Breast epithelium (tissue), 4 donors: ENCODE measurements around the gene AURKA. TPM values are rescaled to one million over a fixed set of nuclear protein-coding genes. Genes with fewer than 3 reads are reported as not detected.

Experiments
- DNase-seq, 2 donors: peaks; one replicate each; pipeline ENCODE4 v3.0.0-alpha.2; 2019; ENCODE audit warnings: low spot score in 2 of 2
- H3K27ac ChIP-seq, 2 donors: fragments of 200-600 bp; sonication (generic) in 1 of 2; one replicate each; pipeline ENCODE4 v1.5.1; 2016 to 2019; ENCODE audit warnings: mild to moderate bottlenecking in 1 of 2
- H3K27me3 ChIP-seq, 2 donors: fragments of 200-600 bp; sonication (generic) in 1 of 2; one replicate each; pipeline versions ENCODE4 v1.5.1 to v1.6.0; 2017 to 2019; ENCODE audit warnings: control low read depth in 1 of 2, mild to moderate bottlenecking in 1 of 2
- H3K36me3 ChIP-seq: fragments of 200-600 bp; one replicate; pipeline ENCODE4 v1.5.1; 2019
- H3K4me1 ChIP-seq, 2 donors: fragments of 200-600 bp; sonication (generic); one replicate each; pipeline ENCODE4 v1.5.1; 2016 to 2019; ENCODE audit warnings: control low read depth in 1 of 2
- H3K4me3 ChIP-seq, 3 donors: fragments of 200-600 bp; sonication (generic); 1 replicate in 2 of 3; 2 replicates in 1 of 3; pipeline ENCODE4 v1.5.1; 2016 to 2019; ENCODE audit warnings: mild to moderate bottlenecking in 3 of 3, moderate library complexity in 2 of 3
- H3K9me3 ChIP-seq, 2 donors: fragments of 200-600 bp; sonication (generic) in 1 of 2; one replicate each; pipeline ENCODE4 v1.5.1; 2016 to 2019; ENCODE audit warnings: control low read depth in 1 of 2
- POLR2A ChIP-seq: fragments of 450-650 bp; IDR thresholded peaks from one replicate; pipeline ENCODE4 v1.6.1; 2016; ENCODE audit warnings: antibody characterized with exemption, mild to moderate bottlenecking, moderate library complexity
- POLR2AphosphoS5 ChIP-seq, 3 donors: sonication (generic); formaldehyde crosslinking; IDR thresholded peaks; one replicate each; pipeline ENCODE4 v1.6.1; 2017; ENCODE audit warnings: antibody characterized with exemption in 3 of 3
- intact Hi-C: fragments of 100-400 bp; cut with DNase I; formaldehyde crosslinking; loops from one replicate; pipeline ENCODE4 v1.15.1; 2023; ENCODE audit warnings: low total_unique reads
- total RNA-seq, 3 donors: library from RNA; depleted of rRNA; stranded (reverse); fragments of >200 nt; gene quantifications; one replicate each; pipeline ENCODE4 v1.1.0, GENCODE V29; 2016
- TF ChIP-seq, protein P1 (sequence below), 3 donors: fragments of 450-650 bp; IDR thresholded peaks; one replicate each; pipeline ENCODE4 v1.5.1; 2016 to 2017; ENCODE audit warnings: antibody characterized with exemption in 3 of 3, mild to moderate bottlenecking in 3 of 3, moderate library complexity in 3 of 3

Gene AURKA
- total RNA-seq, 3 donors from 2014 or later: 0.98 to 2.2 (median 1.6) TPM

DNA sequence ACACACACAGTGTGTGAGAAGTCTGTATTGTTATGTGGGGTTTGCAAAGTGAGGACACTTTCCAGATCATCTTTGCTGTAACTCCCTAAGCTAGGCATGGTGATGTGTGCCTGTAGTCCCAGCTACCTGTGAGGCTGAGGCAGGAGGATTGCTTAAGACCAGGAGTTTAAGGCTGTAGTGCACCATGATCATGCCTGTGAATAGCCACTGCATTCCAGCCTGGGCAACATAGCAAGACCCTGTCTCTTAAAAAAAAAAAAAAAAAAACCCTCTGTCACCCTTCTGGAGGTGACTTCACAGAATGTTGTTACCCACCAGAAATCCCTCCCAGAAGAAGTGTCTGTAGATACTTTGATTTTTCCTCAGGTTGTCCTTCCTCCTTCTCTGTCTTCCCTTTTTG lies 34.9 kb upstream of the AURKA start:
- no peaks in the 10 kb centered on the region for H3K27me3 ChIP-seq
- intact Hi-C loops: no loop called here
- H3K36me3 ChIP-seq: no peaks in the 10 kb centered on the region
- H3K4me3 ChIP-seq: no peak overlapping the region
- H3K4me1 ChIP-seq: no peaks in the 10 kb centered on the region
- TF ChIP-seq POLR2A: no peak
- TF ChIP-seq POLR2AphosphoS5 (IDR thresholded peaks at IDR 0.05): no peak
- TF ChIP-seq, protein P1, sequence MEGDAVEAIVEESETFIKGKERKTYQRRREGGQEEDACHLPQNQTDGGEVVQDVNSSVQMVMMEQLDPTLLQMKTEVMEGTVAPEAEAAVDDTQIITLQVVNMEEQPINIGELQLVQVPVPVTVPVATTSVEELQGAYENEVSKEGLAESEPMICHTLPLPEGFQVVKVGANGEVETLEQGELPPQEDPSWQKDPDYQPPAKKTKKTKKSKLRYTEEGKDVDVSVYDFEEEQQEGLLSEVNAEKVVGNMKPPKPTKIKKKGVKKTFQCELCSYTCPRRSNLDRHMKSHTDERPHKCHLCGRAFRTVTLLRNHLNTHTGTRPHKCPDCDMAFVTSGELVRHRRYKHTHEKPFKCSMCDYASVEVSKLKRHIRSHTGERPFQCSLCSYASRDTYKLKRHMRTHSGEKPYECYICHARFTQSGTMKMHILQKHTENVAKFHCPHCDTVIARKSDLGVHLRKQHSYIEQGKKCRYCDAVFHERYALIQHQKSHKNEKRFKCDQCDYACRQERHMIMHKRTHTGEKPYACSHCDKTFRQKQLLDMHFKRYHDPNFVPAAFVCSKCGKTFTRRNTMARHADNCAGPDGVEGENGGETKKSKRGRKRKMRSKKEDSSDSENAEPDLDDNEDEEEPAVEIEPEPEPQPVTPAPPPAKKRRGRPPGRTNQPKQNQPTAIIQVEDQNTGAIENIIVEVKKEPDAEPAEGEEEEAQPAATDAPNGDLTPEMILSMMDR (IDR thresholded peaks at IDR 0.05): no peak
- DNase-seq: no peak
- H3K27ac ChIP-seq: no peak overlapping the region
- no peaks in the 10 kb centered on the region for H3K9me3 ChIP-seq

DNA sequence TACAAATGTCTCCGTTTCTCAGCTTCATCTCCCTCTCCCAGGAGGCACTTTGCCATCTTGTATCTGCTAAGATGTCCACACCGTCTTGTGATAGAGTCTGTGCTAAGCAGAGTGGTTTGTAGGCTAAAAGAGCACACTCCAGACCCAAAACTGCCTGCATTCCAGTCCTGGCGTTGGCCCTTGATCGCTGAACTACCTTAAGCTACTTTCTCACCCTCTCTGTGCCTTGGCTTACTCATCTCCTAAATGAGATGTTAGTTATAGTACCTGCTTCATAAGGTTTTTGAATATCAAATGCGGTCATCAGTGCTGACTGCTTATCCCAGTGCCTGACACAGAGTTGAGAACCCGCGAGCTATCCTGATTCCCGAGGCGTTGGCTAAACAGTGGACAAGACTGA lies 34.0 kb upstream of the AURKA start:
- TF ChIP-seq POLR2A (no peak), POLR2AphosphoS5 (IDR thresholded peaks at IDR 0.05) (no peak)
- TF ChIP-seq, protein P1 (IDR thresholded peaks at IDR 0.05): no peak
- Histone ChIP-seq H3K36me3 (no peaks in the 10 kb centered on the region), H3K27me3 (no peaks in the 10 kb centered on the region), H3K4me1 (no peaks in the 10 kb centered on the region), H3K4me3 (no peak overlapping the region), H3K27ac (no peak overlapping the region), H3K9me3 (no peaks in the 10 kb centered on the region)
- DNase-seq: peak in 1 of 2 donors; percentile 6
- intact Hi-C loops: no loop called here

DNA sequence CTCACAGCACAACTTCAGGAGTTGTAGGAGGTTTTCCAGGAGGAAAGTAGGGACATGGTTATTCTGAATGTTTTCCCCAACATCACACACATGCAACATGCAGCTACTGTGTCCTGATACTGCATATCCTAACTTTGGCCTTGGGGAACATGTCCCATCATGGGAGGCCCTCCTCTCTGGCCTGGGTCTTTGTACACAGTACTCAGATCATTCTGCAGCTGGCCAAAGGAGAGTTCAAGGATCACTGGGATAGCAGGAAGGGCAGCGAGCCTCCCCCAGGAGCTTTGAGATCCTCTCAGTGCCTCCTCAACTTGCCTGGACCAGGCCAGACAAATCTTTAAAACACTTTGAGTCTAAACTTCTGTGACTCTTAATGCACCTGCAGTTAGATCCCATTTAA lies 32.9 kb upstream of the AURKA start:
- H3K27ac ChIP-seq: no peak overlapping the region
- no peaks in the 10 kb centered on the region for H3K27me3 ChIP-seq
- no peak for DNase-seq
- no peaks in the 10 kb centered on the region for H3K36me3 ChIP-seq
- no peak overlapping the region for H3K4me3 ChIP-seq
- no peaks in the 10 kb centered on the region for H3K4me1 ChIP-seq
- H3K9me3 ChIP-seq: no peaks in the 10 kb centered on the region
- intact Hi-C loops: loop anchor here (5.0 kb wide), 1 partner anchor 1012 kb away; no protein-coding TSS in a partner anchor
- TF ChIP-seq POLR2AphosphoS5 (IDR thresholded peaks at IDR 0.05): no peak
- TF ChIP-seq, protein P1 (IDR thresholded peaks at IDR 0.05): no peak

DNA sequence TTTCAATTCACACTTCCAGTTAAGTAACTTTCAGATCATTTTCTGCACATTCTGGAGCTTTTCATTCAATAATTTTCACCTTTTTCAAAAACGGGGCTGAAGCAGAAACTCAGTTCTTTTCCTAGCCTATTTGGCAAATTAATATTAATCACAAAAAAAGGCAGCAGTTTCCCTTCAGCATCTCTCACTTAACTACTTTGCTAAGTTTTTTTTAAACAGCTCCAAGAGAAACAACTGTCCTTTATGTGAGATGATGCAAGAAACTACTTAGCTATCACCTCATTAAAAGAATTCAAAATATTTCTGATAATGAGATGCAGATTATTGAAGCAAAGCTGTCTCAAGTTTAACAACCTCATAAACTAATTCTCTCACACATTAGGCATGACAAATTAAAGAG lies 31.9 kb upstream of the AURKA start:
- Histone ChIP-seq H3K4me1 (no peaks in the 10 kb centered on the region), H3K9me3 (no peaks in the 10 kb centered on the region), H3K27ac (no peak overlapping the region), H3K4me3 (no peak overlapping the region), H3K36me3 (no peaks in the 10 kb centered on the region), H3K27me3 (no peaks in the 10 kb centered on the region)
- no peak for DNase-seq
- no peak for TF ChIP-seq POLR2AphosphoS5 (IDR thresholded peaks at IDR 0.05)
- TF ChIP-seq, protein P1 (IDR thresholded peaks at IDR 0.05): no peak
- no peak for TF ChIP-seq POLR2A
- intact Hi-C loops: loop anchor here (2.0 to 5.0 kb wide), 2 partner anchors 47 to 1013 kb away; no protein-coding TSS in a partner anchor

DNA sequence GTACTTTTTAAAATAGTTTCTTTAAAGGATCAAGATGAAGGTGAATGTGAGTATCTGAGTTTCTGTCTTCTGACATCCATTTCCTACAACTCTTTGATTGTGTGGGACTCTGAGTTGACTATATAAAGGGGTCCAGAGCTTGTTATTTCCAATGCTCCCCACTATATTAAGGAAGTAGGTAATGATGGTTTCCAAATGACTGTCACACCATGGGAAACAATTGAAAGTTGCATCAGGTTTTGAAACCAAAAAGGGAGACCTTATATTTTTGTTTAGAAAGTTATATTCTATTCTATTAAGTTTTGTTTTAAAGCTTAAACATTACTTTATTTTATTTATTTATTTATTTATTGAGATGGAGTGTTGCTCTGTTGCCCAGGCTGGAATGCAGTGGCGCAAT lies 31.2 kb upstream of the AURKA start:
- DNase-seq: no peak
- intact Hi-C loops: loop anchor here (2.0 to 5.0 kb wide), 2 partner anchors 46 to 1014 kb away; no protein-coding TSS in a partner anchor
- Histone ChIP-seq H3K36me3 (no peaks in the 10 kb centered on the region), H3K4me3 (no peak overlapping the region), H3K4me1 (no peaks in the 10 kb centered on the region), H3K27me3 (no peaks in the 10 kb centered on the region), H3K27ac (no peak overlapping the region), H3K9me3 (no peaks in the 10 kb centered on the region)
- TF ChIP-seq POLR2A (no peak), POLR2AphosphoS5 (IDR thresholded peaks at IDR 0.05) (no peak)
- TF ChIP-seq, protein P1 (IDR thresholded peaks at IDR 0.05): no peak
